Fibroblast of skin of back (primary cell): ENCODE measurements around the gene PDAP1.

Experiments
- DNase-seq: peaks from one replicate; pipeline ENCODE4 v3.0.0-alpha.2; 2013

PDAP1 gene

GRCh38 chr7:99424932-99425730, 16.7 kb upstream of the PDAP1 start:
- no peak for DNase-seq

DNA sequence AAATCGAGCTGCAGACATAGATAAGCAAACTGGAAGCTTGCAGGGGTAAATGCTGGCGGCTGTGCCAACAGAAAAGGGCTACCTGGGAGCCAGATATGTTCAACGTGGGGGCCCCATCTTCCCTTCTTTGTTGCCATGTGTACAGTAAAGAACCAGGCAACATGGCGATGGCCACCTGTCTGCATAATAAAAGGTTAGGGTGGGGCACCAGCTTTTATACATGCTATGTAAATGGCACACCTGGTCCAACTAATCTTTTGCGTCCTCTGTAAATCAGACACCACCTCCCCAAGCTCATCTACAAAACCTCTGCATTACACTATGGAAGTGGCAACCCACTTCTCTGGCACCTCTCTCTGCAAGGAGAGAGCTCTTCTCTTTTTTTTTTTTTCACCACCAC, 14.2 kb upstream of the PDAP1 start:
- no peak for DNase-seq

GRCh38 chr7:99422186-99422585, 13.8 kb upstream of the PDAP1 start:
- DNase-seq = no peak

- DNase-seq = no peak
Measured at GRCh38 chr7:99420986-99421385, 12.6 kb upstream of the PDAP1 start.

- no peak for DNase-seq
Measured at GRCh38 chr7:99420213-99420612, 11.8 kb upstream of the PDAP1 start.

GRCh38 chr7:99419323-99420021, 11.1 kb upstream of the PDAP1 start:
- DNase-seq = no peak

DNA sequence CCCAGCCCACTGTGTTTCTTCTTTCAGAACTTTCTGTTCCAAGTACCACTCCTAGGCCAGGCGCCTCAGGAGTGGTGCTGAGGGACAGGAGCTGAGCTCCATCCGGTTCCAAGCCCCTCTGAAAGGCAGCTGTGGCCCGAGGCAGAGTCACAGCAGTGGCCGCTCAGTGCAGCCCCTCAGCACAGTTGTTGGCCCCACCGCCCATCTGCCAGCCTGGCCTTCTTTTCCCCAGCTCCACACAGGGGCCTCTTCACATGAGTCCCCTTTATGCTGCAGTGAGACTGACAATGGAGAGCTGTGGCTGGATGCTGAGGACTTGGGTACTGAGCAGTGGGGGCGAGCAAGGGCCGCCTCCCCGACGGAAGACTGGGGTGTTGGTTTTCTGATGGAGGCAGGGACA, 9.9 kb upstream of the PDAP1 start:
- no peak for DNase-seq

DNA sequence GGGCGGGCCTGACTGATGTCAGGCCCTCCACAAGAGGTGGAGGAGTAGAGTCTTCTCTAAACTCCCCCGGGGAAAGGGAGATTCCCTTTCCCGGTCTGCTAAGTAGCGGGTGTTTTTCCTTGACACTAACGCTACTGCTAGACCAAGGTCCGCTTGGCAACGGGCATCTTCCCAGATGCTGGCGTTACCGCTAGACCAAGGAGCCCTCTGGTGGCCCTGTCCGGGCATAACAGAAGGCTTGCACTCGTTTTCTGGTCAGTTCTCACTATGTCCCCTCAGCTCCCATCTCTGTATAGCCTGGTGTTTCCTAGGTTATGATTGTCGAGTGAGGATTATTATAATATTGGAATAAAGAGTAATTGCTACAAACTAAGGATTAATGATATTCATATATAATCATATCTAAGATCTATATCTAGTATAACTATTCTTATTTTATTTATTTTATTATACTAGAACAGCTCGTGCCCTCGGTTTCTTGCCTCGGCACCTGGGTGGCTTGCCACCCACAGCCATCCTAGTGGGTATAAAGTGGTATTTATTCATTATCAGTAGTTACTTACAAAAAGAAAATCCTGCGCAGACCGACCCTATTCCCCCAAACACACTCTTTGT, 7.2 kb upstream of the PDAP1 start:
- peak; percentile 61 for DNase-seq

- no peak for DNase-seq
Measured at GRCh38 chr7:99410635-99411034, 2.2 kb upstream of the PDAP1 start.

GRCh38 chr7:99409806-99410205, 1.4 kb upstream of the PDAP1 start:
- no peak for DNase-seq

DNA sequence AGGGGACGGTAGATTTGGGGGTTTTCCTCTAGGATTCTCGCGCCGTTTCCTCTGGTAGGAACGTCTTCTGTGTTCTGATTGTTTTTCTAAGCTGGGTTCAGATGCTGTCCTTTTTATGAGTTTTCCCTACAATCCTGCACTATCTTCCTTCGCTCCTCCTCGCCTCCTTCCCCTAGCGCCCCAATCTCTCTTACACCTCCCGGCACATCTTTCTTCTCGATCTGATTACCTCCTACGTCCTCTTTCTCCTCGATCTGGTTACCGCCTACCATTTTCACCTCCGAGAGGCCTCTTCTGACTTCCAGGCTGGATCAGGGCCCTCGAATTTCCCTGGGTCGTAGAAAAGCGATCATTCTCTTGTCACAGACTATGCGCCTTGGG, 785 bp upstream of the PDAP1 start:
- DNase-seq = no peak

- DNase-seq = peak; percentile 74
Measured at GRCh38 chr7:99407872-99408378, 472 bp downstream of the PDAP1 start.

DNA sequence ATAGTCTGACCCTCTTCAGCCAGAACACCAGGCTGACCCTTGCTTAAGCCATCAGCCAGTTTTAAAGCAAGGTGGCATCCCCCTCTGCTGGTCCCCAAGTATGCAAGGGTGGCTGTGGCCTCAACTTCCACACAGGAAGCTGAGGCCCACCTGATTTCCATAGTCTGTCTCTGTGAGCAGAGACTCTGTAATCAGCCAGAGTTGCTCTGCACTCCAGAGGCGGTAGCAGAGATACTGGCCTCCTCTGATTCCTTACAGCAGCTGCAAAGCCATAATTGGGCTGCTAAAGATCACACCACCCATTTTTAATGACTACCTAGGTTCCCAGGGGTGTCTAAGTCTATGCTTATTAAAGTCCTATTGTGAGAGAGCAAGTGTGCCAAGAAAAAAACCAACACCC, 1.8 kb downstream of the PDAP1 start:
- DNase-seq = no peak

- DNase-seq = no peak
Measured at GRCh38 chr7:99404977-99405320, 3.4 kb downstream of the PDAP1 start.

DNA sequence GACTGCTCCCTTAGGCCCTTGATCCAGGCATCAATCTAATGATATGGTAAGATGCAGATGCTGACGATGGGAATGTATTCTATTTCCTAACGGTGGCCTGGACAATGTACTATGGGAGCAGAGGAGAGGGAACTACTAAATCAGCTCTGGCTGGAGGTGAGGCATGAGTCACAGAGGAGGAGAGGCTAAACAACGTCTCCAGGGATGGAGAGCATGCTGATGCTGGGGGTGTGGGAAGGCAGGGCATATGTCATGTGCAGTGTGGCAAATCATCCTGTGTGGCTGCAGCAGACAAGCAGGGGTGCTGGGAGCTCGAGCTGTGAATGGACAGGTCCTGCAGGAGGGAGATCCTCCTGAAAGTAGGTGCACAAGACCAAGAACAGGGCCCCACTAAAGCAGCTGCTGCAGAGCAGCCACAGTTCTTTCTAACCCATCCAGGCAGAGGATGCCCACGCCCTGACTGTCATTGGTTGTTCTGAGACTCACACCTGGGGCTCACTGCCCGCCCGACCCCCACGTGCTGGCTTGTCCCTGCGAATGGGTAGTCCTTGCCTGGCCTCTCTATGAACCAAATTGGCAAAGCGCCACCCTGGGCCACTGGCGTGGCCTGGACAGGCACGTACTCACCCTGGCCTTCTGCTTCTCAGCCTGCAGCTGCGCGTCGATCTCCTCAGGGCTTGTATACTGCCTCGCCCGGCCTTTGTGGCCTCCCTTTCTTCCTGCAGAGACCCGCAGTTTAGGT, 4.0 kb downstream of the PDAP1 start:
- no peak for DNase-seq

DNA sequence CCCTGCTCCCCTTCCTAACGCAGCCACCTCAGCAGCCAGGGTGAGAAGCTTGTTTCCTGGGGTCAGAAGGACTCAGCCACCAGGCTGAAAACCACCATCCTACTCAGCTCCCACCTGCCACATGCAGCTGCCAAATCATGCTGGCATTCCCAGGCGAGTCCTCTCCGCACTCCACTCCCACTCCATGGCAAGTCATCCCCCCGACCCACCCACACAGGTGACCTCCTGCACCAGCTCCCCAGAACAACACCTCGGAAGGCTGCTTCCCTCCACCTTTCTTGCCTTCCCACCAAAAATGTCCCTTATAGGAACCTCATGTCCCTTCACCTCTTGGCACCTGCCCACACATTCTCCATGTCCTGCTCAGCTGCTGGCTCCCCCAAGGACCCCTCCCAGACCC, 4.6 kb downstream of the PDAP1 start:
- DNase-seq = no peak

DNA sequence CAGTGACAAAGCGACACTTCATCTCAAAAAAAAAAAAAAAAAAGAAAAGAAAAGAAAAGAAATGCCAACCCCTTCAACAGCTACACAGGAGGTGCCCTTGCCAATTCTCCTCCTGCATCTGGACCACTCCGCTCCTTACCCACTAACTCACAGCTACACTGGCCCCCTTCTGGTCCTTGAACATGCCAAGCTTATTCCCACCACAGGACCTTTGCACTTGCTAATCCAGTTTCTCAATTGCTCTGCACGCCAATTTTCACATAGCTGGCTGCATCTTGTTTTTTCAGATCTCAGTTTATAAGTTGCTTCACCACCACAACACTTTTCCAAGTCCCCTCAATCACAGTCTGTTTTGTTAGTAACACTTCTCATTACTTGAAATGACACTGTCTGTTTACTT, 5.5 kb downstream of the PDAP1 start:
- DNase-seq = no peak

DNA sequence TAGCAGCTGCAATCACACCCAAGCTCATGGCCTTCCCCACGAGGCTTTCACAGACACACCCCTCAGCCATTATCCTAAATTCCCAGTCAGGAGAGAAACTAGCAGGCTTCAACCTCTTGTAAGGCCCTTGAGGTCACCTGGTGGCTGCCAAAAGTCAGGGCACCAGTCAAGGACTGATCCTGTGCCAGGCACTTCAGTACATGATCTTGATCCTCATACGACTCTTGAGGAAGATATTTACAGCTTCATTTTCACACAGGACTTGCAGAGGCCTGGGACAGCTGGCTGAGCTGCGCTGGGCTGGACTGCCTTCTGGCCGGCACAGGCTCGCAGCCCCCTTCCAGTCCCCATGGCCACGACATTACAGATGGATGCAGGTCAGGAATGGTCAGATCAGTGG, 8.8 kb downstream of the PDAP1 start:
- no peak for DNase-seq

- DNase-seq = no peak
Measured at GRCh38 chr7:99398891-99399445, 9.4 kb downstream of the PDAP1 start.

DNA sequence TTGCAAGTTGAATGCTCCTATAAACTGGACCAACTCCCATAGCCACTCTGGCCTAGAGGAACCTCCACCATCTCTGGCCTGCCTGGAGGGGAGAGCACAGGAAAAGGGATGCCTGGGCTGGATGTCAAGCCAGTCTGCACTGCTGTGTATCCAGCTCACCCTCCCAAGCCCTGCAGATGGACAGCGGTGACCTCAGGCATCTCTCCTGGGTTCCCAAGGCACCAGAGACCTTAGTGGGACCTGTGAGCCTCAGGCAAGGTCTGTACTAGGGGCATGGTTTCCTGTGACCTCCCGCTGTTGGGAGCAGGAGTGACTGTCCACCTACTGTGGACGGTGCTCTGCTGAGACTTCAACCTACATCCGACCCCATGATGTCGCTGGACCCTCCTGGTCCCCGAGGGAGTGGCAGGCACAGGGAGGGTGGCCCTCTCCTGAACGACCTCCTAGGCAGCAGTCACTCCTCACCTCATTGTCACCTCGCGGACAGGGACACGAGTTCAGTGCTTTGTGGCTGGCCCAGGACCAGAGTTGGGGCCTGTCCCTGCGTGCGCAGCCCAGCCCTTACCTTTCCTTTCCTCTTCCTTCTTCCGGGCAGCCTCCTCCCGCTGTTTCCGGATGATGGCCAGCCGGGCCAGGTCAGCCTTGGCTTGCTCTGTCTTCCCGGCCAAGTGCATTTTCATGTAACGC, 11.0 kb downstream of the PDAP1 start:
- no peak for DNase-seq

GRCh38 chr7:99396418-99397296, 11.7 kb downstream of the PDAP1 start:
- DNase-seq = no peak
